ENCODE data around the gene UBE2E2.

The UBE2E2 gene

GRCh38 chr3:23533996-23534395, 330.9 kb downstream of the UBE2E2 start:
- H2AFZ ChIP-seq (ENCODE audit: low read depth, low read length), result no peak overlapping the region
- no peaks in the 10 kb centered on the region for H3K36me3 ChIP-seq (ENCODE audit: insufficient read depth, low read length)
- DNase-seq (no peak), ATAC-seq (ENCODE audit: insufficient read depth, low read depth) (no peak)
- H3K27me3 ChIP-seq (ENCODE audit: insufficient read depth, low read length, poor library complexity), result no peaks in the 10 kb centered on the region
- H3K4me3 ChIP-seq (ENCODE audit: low read depth in 1 of 2, low read length in 2 of 2), result no peak overlapping the region
- H3K4me1 ChIP-seq (ENCODE audit: insufficient read depth, low read length), result no peaks in the 10 kb centered on the region
- H3K9ac ChIP-seq (ENCODE audit: low read depth, low read length), result no peak overlapping the region
- no peaks in the 10 kb centered on the region for H3K9me3 ChIP-seq (ENCODE audit: insufficient read depth, low read length, severe bottlenecking)
- H3K79me2 ChIP-seq (ENCODE audit: insufficient read depth, low read length), result no peaks in the 10 kb centered on the region
- no peak for TF ChIP-seq EZH2 (IDR thresholded peaks at IDR 0.05; ENCODE audit: borderline replicate concordance, low read depth, low read length, severe bottlenecking)
- TF ChIP-seq CTCF (IDR thresholded peaks at IDR 0.05; ENCODE audit: borderline replicate concordance, extremely low read depth, low read length, poor library complexity, severe bottlenecking), result no peak
- H3K4me2 ChIP-seq (ENCODE audit: insufficient read depth, low read length), result no peak overlapping the region
- H4K20me1 ChIP-seq (ENCODE audit: insufficient read depth, low read length), result no peaks in the 10 kb centered on the region
- no peak overlapping the region for H3K27ac ChIP-seq (ENCODE audit: low read length)

- H3K9ac ChIP-seq (ENCODE audit: low read depth, low read length), result no peak overlapping the region
- H3K4me2 ChIP-seq (ENCODE audit: insufficient read depth, low read length), result no peak overlapping the region
- no peaks in the 10 kb centered on the region for H3K9me3 ChIP-seq (ENCODE audit: insufficient read depth, low read length, severe bottlenecking)
- H3K4me1 ChIP-seq (ENCODE audit: insufficient read depth, low read length), result no peaks in the 10 kb centered on the region
- TF ChIP-seq EZH2 (IDR thresholded peaks at IDR 0.05; ENCODE audit: borderline replicate concordance, low read depth, low read length, severe bottlenecking) (no peak), CTCF (IDR thresholded peaks at IDR 0.05; ENCODE audit: borderline replicate concordance, extremely low read depth, low read length, poor library complexity, severe bottlenecking) (no peak)
- ATAC-seq (ENCODE audit: insufficient read depth, low read depth) (no peak), DNase-seq (no peak)
- H3K4me3 ChIP-seq (ENCODE audit: low read depth in 1 of 2, low read length in 2 of 2), result no peak overlapping the region
- no peaks in the 10 kb centered on the region for H3K36me3 ChIP-seq (ENCODE audit: insufficient read depth, low read length)
- H3K79me2 ChIP-seq (ENCODE audit: insufficient read depth, low read length), result no peaks in the 10 kb centered on the region
- H3K27ac ChIP-seq (ENCODE audit: low read length), result no peak overlapping the region
- no peaks in the 10 kb centered on the region for H4K20me1 ChIP-seq (ENCODE audit: insufficient read depth, low read length)
- H3K27me3 ChIP-seq (ENCODE audit: insufficient read depth, low read length, poor library complexity), result no peaks in the 10 kb centered on the region
- H2AFZ ChIP-seq (ENCODE audit: low read depth, low read length), result no peak overlapping the region
Measured at GRCh38 chr3:23537101-23537551, 334.0 kb downstream of the UBE2E2 start.

- Histone ChIP-seq H3K4me3 (ENCODE audit: low read depth in 1 of 2, low read length in 2 of 2) (no peak overlapping the region), H3K9ac (ENCODE audit: low read depth, low read length) (no peak overlapping the region), H3K36me3 (ENCODE audit: insufficient read depth, low read length) (no peaks in the 10 kb centered on the region), H3K9me3 (ENCODE audit: insufficient read depth, low read length, severe bottlenecking) (no peaks in the 10 kb centered on the region), H3K4me2 (ENCODE audit: insufficient read depth, low read length) (no peak overlapping the region), H3K4me1 (ENCODE audit: insufficient read depth, low read length) (no peaks in the 10 kb centered on the region), H3K27ac (ENCODE audit: low read length) (no peak overlapping the region), H3K27me3 (ENCODE audit: insufficient read depth, low read length, poor library complexity) (no peaks in the 10 kb centered on the region), H2AFZ (ENCODE audit: low read depth, low read length) (no peak overlapping the region), H3K79me2 (ENCODE audit: insufficient read depth, low read length) (no peaks in the 10 kb centered on the region), H4K20me1 (ENCODE audit: insufficient read depth, low read length) (no peaks in the 10 kb centered on the region)
- DNase-seq, result no peak
- no peak for TF ChIP-seq CTCF (IDR thresholded peaks at IDR 0.05; ENCODE audit: borderline replicate concordance, extremely low read depth, low read length, poor library complexity, severe bottlenecking)
- TF ChIP-seq EZH2 (IDR thresholded peaks at IDR 0.05; ENCODE audit: borderline replicate concordance, low read depth, low read length, severe bottlenecking), result no peak
- ATAC-seq (ENCODE audit: insufficient read depth, low read depth), result no peak
Measured at GRCh38 chr3:23539185-23539584, 336.1 kb downstream of the UBE2E2 start.

- no peaks in the 10 kb centered on the region for H3K27me3 ChIP-seq (ENCODE audit: insufficient read depth, low read length, poor library complexity)
- TF ChIP-seq CTCF (IDR thresholded peaks at IDR 0.05; ENCODE audit: borderline replicate concordance, extremely low read depth, low read length, poor library complexity, severe bottlenecking) (no peak), EZH2 (IDR thresholded peaks at IDR 0.05; ENCODE audit: borderline replicate concordance, low read depth, low read length, severe bottlenecking) (no peak)
- H3K4me3 ChIP-seq (ENCODE audit: low read depth in 1 of 2, low read length in 2 of 2), result no peak overlapping the region
- no peaks in the 10 kb centered on the region for H3K36me3 ChIP-seq (ENCODE audit: insufficient read depth, low read length)
- no peak overlapping the region for H3K4me2 ChIP-seq (ENCODE audit: insufficient read depth, low read length)
- no peaks in the 10 kb centered on the region for H3K79me2 ChIP-seq (ENCODE audit: insufficient read depth, low read length)
- ATAC-seq (ENCODE audit: insufficient read depth, low read depth), result no peak
- no peak overlapping the region for H3K27ac ChIP-seq (ENCODE audit: low read length)
- no peaks in the 10 kb centered on the region for H3K9me3 ChIP-seq (ENCODE audit: insufficient read depth, low read length, severe bottlenecking)
- H3K4me1 ChIP-seq (ENCODE audit: insufficient read depth, low read length), result no peaks in the 10 kb centered on the region
- H4K20me1 ChIP-seq (ENCODE audit: insufficient read depth, low read length), result no peaks in the 10 kb centered on the region
- no peak overlapping the region for H2AFZ ChIP-seq (ENCODE audit: low read depth, low read length)
- no peak for DNase-seq
- H3K9ac ChIP-seq (ENCODE audit: low read depth, low read length), result no peak overlapping the region
Measured at GRCh38 chr3:23540600-23540999, 337.5 kb downstream of the UBE2E2 start.
